NCI-H1048 (cell line): ENCODE measurements around the gene GTF3C5.
"Not testable (repeated sequence)": the region's sequence is repeated elsewhere in the genome, so short reads cannot be mapped to it uniquely, and the experiment has no call there.

Experiments
- DNase-seq: peaks from one replicate; lab custom pipeline; 2025; lab: John Stamatoyannopoulos, UW

GTF3C5 gene

DNA sequence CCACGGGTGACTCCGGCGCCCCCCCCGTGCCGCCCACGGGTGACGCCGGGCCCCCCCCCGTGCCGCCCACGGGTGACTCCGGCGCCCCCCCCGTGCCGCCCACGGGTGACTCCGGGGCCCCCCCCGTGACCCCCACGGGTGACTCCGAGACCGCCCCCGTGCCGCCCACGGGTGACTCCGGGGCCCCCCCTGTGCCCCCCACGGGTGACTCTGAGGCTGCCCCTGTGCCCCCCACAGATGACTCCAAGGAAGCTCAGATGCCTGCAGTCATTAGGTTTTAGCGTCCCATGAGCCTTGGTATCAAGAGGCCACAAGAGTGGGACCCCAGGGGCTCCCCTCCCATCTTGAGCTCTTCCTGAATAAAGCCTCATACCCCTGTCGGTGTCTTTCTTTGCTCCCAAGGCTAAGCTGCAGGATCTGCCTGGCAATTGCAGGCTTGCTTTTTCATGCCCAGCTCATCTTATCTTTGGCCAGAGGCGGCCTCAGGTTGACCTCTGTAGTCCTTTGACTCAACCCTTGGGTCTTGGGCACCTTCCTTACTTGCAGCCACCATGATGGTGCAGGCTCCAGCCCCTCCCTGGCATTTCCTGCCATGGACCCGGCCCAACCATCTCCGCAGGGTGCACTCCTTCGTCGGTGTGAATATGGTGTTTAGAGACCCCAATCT is 40.8 kb downstream of the GTF3C5 start:
- DNase-seq, result no peak

GRCh38 chr9:133072210-133072609 is 41.4 kb downstream of the GTF3C5 start:
- DNase-seq, result not testable (repeated sequence)

DNA sequence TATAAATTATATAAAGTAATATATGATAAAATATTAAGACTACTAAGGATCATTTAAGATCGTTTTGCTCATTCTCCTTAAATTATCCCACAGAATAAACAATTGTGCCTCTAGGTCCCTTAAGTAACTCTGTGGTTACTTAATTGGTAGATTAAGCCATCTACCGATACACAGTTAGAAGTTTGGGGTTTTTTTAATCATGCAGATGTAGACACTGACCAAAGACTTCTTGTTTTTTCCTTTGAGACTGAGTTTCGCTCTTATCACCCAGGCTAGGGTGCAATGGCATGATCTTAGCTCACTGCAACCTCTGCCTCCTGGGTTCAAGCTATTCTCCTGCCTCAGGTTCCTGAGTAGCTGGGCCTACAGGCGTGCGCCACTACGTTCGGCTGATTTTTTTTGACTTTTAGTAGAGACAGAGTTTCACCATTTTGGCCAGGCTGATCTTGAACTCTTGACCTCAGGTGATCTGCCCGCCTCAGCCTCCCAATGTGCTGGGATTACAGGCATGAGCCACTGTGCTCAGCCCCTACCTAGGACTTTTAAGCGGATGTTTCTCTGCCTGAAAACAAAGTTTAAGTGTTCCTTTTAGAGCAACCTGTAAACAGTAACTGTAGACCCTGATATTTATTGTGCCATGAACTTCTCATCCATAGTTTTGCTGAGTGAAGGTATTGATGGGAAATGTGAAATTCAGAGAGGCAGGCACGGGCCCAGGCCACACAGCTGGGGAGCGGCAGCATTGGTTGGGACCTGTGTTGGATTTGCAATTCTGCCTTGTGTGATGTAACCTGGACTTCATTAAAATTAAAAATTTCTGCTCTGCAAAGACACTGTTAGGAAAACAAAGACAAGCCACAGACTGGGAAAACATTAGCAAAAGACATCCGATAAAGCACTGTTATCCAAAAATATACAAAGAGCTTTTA is 42.6 kb downstream of the GTF3C5 start:
- no peak for DNase-seq

DNA sequence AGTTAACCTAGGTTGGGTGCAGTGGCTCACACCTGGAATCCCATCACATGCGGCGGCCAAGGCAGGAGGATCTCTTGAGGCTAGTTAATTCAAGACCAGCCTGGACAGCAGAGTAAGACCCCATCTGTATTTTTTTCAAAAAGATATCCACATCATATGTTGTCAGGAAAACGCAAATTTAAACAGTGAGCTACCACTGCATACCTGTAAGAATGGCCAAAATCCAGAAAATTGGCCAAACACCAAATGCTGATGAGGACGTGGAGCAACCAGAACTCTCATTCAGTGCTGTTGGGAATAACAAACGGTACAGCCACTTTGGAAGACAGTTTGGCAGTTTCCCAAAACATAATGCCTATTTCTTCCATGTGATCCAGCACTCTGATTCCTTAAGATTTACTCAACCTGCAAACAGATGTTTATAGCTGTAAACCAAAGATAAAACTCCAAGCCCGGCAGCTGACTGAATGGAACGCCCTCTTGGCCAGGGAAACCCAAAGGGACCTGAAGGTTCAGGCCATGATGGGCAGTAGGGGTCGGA is 43.4 kb downstream of the GTF3C5 start:
- DNase-seq, result no peak

DNA sequence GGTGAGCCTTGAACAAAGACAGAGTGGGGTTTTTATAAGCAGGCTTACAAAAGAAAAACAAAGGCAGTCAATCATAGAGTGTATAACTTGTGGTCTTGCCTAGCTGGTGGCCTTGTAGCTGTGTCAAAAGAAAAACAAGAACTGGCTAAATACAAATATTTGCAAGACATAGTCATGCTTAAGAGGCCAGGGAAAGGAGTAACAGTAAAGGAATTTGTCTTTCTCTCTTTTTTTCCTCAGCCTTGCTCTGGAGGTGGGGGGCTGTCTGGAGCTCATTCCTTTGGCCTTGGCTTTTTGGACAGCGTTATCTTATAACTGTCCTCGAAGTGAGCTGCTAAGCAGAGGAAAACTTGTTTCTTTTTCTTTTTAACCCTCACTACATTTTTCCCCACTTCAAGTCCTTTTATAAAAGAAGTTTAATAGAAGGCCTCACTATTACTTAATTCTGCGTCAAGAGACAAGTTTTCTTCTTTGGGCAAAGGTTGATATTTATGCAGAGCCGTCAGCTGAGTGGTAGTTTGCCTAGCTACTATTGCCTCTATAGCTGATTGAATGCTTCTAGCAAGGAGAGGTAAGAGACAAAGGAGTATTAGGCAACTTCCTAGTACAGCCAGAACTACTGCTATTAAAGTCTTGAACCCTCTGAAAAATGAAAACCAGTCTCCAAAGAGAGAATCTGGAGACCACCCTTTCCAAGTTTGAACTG is 45.3 kb downstream of the GTF3C5 start:
- DNase-seq, result no peak

GRCh38 chr9:133076691-133077090 is 45.9 kb downstream of the GTF3C5 start:
- DNase-seq, result no peak

DNA sequence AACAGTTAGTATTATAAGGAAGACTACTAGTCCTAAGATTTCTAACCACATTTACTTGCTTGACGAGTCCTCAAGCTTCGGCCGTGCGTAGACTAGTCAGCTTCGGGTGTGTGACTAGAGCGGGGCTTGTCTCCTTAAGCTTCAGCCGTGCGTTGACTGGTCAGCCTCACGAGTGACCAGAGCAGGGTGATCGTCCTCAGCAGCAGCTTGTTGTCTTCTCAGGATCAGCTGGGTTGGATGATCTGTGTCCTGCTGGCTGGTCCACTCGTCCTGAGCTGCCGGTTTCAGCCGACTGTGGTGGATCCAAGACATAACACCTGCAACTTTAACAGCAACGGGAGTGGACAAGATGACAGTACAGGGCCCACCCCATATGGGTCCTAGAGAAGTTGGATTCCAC is 47.7 kb downstream of the GTF3C5 start:
- DNase-seq, result no peak

GRCh38 chr9:133080161-133080560 is 49.4 kb downstream of the GTF3C5 start:
- no peak for DNase-seq

DNA sequence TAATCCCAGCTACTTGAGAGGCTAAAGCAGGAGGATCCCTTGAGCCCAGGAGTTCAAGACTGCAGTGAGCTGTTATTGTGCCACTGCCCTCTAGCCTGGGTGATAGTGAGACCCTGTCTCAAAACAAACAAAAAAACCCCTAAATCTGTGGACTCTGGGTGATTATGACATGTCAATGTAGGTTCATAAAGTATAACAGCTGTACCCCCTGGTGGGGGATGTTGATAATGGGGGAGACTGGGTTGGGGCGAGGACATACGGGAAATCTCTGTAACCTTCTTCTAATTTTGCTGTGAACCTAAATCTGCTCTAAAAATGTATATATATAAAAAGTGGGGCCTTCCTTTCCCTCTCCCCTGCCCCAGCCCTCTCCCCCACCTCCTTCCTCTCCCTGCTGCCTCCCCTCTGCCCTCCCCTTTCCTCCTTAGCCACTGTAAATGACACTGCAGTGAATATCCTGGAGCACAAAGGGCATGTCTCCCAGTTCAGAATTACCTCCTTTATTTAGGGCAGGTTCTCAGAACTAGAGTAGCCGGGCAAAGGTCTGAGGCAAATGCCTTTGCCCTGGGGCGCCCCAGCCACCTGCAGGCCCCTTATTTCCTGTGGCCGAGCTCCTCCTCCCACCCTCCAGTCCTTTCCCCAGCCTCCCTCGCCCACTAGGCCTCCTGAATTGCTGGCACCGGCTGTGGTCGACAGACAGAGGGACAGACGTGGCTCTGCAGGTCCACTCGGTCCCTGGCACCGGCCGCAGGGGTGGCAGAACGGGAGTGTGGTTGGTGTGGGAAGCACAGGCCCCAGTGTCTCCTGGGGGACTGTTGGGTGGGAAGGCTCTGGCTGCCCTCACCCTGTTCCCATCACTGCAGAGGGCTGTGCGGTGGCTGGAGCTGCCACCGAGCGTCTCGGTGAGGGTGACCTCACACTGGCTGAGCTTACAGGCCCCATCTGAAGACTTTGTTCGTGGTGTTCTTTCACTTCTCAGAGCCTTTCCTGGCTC is 50.3 kb downstream of the GTF3C5 start:
- not testable (repeated sequence) for DNase-seq

DNA sequence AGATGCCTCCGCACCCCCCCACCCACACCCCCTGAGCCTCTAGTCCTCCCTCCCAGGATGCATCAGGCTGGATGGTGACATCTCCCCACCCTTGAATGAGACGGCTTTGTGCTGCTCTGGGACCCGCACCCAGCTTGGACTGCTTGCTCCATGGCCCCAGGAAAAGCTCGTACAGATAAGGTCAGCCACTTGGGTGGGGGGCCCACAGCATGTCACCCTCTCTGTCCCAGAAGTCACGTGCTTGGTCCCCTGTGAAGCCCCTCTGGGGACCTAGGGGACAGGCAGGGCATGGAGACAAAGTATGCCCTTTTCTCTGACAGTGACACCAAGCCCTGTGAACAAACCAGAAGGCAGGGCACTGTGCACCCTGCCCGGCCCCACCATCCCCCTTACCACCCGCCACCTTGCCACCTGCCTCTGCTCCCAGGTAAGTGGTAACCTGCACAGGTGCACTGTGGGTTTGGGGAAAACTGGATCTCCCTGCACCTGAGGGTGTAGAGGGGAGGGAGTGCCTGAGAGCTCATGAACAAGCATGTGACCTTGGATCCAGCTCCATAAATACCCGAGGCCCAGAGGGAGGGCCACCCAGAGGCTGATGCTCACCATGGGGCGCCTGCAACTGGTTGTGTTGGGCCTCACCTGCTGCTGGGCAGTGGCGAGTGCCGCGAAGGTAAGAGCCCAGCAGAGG is 51.3 kb downstream of the GTF3C5 start:
- not testable (repeated sequence) for DNase-seq

DNA sequence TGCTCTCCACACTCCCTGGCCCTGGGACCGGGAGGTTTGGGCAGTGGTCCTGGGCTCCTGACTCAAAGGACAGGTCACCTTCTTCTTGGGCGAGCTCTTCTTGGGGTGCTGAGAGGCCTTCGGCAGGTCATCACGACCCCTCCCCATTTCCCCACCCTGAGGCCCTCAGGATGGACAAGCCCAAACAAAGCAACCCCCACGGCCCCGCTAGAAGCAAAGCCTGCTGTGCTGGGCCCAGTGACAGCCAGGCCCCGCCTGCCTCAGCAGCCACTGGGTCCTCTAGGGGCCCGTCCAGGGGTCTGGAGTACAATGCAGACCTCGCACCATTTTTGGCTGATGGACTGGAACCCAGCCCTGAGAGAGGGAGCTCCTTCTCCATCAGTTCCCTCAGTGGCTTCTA is 52.9 kb downstream of the GTF3C5 start:
- not testable (repeated sequence) for DNase-seq

GRCh38 chr9:133086212-133086860 is 55.5 kb downstream of the GTF3C5 start:
- not testable (repeated sequence) for DNase-seq

- DNase-seq, result no peak
Observed at GRCh38 chr9:133086894-133087293, 56.1 kb downstream of the GTF3C5 start.

- no peak for DNase-seq
Observed at GRCh38 chr9:133087429-133088145, 56.8 kb downstream of the GTF3C5 start.

DNA sequence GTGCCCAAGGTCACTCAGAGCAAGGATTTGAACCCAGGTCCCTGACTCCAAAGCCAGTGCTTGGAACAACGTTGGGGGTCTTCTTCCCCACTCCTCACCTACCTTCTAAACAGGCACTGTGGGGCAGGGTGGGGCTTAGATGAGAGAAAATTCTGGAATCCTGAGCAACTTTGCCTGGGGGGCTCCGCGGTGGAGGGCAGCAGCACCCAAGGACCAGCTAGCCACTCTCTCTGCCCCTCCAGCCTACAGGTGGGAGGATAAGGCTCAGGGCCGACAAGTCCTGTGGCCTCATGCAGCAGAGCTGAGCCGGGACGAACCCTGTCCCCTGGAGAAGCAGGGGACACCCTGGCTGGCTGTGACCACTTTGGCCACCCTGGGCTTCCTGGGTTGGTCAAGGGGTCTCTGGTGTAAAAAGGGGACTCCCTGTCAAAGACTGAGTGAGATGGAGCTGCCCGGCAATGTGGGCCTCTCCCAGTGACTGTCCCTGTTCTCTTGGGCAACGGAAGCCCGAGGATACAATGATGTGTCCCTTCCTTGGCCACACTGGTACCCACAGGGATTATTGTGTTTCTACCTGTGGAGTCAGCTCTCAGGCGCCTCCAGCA is 57.5 kb downstream of the GTF3C5 start:
- DNase-seq, result no peak

DNA sequence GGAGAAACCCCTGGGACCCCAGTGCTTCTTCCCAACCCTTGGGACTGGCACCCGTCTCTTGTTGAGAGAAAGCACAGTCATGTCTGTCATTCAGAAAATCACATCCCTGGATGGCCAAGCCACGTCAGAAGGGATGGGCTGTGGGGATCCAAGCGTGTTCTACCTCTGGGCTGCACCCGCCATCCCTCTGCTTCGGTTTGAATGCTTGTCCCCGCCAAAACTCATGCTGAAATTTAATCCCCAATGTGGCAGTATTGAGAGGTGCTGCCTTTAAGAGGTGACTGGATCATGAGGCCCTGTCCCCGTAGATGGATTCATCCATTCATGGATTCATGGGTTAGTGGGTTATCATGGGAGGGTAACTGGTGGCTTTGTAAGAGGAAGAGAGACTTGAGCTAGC is 58.0 kb downstream of the GTF3C5 start:
- no peak for DNase-seq

GRCh38 chr9:133089271-133089671 is 58.5 kb downstream of the GTF3C5 start:
- no peak for DNase-seq

DNA sequence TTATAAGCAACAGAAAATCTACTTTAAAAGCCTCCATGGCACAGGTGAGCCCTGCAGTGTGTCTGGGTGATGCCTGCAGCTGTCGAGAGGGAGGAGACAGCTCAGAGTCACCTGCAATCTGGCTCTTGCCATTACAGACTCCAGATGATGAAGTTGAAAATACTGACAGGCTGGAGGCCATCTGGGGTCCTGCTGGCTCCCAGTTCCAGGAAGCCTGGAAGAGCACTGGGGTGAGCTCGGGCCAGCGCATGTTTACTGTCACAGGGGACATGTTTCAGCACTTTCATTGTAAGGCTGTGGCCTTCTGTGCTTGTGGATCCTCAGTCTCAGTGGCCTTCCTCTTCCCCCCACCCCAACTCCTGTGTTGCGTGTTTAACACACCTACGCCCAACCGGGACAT is 59.4 kb downstream of the GTF3C5 start:
- DNase-seq, result no peak
